SH-SY5Y (cell line): ENCODE results near the gene PDXP.

Experiments
- GATA2 ChIP-seq: IDR thresholded peaks from 2 replicates; pipeline ENCODE4 v1.6.1; 2011; ENCODE audit warnings: mild to moderate bottlenecking, low read depth, low read length
- GATA3 ChIP-seq: IDR thresholded peaks from 2 replicates; pipeline ENCODE4 v1.6.1; 2011; ENCODE audit warnings: low read depth, mild to moderate bottlenecking, low read length, moderate library complexity

- no peak for TF ChIP-seq GATA2
- no peak for TF ChIP-seq GATA3
Observed at GRCh38 chr22:37640591-37641560, 17.6 kb upstream of the PDXP start.
